Glutamatergic neuron (in vitro differentiated cells): ENCODE results near the gene LRP1B. TPM values are rescaled to one million over a fixed set of nuclear protein-coding genes. Genes with fewer than 3 reads are reported as not detected.

ENCODE experiments used
- DNase-seq: peaks from one replicate; pipeline ENCODE4 v3.0.0; 2022
- H3K27ac Mint-ChIP-seq: one replicate; pipeline ENCODE4 v1.8.0; 2020; ENCODE audit warnings: mild to moderate bottlenecking, mixed read lengths, inconsistent platforms; ENCODE audit not compliant: unreplicated experiment
- H3K27me3 Mint-ChIP-seq: one replicate; pipeline ENCODE4 v1.8.0; 2020; ENCODE audit warnings: mild to moderate bottlenecking, moderate library complexity, mixed read lengths, inconsistent platforms; ENCODE audit not compliant: unreplicated experiment
- H3K36me3 Mint-ChIP-seq: one replicate; pipeline ENCODE4 v1.8.0; 2020; ENCODE audit warnings: mild to moderate bottlenecking, mixed read lengths, inconsistent platforms; ENCODE audit not compliant: unreplicated experiment
- H3K4me1 Mint-ChIP-seq: one replicate; pipeline ENCODE4 v1.8.0; 2020; ENCODE audit warnings: mild to moderate bottlenecking, low read depth, mixed read lengths, inconsistent platforms; ENCODE audit not compliant: unreplicated experiment
- H3K4me3 Mint-ChIP-seq: one replicate; pipeline ENCODE4 v1.8.0; 2020; ENCODE audit warnings: mild to moderate bottlenecking, mixed read lengths, inconsistent platforms; ENCODE audit not compliant: unreplicated experiment
- H3K9me3 Mint-ChIP-seq: one replicate; pipeline ENCODE4 v1.8.0; 2020; ENCODE audit warnings: mild to moderate bottlenecking, moderate library complexity, mixed read lengths, inconsistent platforms; ENCODE audit not compliant: unreplicated experiment
- total RNA-seq: library from RNA; stranded (reverse); fragmentation: NEBNext Ultra II Directional; extraction: Animal tissue kit (Norgen Biotek cat#: 25700); gene quantifications from one replicate; pipeline ENCODE4 v1.2.1, GENCODE V29; 2021; ENCODE audit not compliant: unreplicated experiment
- TF ChIP-seq, protein P1 (sequence below): fragments of 200-600 bp; sonication (generic); IDR thresholded peaks from one replicate; pipeline ENCODE4 v1.5.0; 2021; ENCODE audit not compliant: partially characterized antibody, unreplicated experiment

The LRP1B gene
- total RNA-seq, 1 donor from 2014 or later, result 28.7 TPM

DNA sequence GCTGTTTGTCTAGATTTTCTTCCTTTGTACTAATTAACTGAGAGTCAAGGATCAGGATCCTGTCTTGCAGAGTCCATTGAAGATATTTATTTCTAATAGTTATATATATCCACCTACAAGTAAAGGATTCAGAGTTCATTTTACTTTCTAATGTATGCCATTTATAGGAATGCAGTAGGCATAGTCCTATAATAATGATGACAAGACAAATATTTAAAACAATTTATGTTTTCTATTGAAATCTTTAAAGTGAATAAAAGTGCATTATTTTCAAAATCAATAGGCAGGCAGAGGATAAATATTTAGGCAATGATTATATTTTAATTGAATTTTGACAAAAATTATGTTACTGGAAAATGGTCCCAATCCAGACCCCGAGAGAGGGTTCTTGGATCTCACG lies 1919.9 kb downstream of the LRP1B start:
- TF ChIP-seq, protein P1, sequence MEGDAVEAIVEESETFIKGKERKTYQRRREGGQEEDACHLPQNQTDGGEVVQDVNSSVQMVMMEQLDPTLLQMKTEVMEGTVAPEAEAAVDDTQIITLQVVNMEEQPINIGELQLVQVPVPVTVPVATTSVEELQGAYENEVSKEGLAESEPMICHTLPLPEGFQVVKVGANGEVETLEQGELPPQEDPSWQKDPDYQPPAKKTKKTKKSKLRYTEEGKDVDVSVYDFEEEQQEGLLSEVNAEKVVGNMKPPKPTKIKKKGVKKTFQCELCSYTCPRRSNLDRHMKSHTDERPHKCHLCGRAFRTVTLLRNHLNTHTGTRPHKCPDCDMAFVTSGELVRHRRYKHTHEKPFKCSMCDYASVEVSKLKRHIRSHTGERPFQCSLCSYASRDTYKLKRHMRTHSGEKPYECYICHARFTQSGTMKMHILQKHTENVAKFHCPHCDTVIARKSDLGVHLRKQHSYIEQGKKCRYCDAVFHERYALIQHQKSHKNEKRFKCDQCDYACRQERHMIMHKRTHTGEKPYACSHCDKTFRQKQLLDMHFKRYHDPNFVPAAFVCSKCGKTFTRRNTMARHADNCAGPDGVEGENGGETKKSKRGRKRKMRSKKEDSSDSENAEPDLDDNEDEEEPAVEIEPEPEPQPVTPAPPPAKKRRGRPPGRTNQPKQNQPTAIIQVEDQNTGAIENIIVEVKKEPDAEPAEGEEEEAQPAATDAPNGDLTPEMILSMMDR, result no peak
- DNase-seq, result no peak
- Mint-ChIP-seq H3K27ac (no peak overlapping the region), H3K9me3 (no peaks in the 10 kb centered on the region), H3K4me1 (no peaks in the 10 kb centered on the region), H3K4me3 (no peak overlapping the region), H3K27me3 (no peaks in the 10 kb centered on the region), H3K36me3 (no peaks in the 10 kb centered on the region)

DNA sequence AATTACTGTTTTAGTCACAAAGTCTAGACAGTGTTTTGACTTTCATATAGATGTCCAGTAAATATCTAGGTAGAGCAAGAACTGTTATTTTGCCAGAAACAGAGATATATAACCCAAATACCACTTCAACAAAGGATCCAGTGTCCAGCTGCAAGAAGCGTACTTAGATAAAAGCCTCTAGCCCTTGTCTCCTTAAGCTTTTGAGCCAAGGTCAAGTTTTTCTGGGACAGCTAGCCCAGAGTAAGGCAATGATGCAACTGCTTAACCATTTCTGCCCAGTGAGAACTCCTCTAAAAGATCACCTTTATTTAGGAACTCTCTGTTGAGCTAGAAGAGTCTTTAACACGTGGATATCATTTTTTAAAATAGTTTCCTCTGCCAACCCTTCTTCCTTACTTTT lies 1925.7 kb downstream of the LRP1B start:
- TF ChIP-seq, protein P1, result no peak
- no peaks in the 10 kb centered on the region for H3K9me3 Mint-ChIP-seq
- DNase-seq, result no peak
- no peaks in the 10 kb centered on the region for H3K27me3 Mint-ChIP-seq
- H3K4me3 Mint-ChIP-seq, result no peak overlapping the region
- no peaks in the 10 kb centered on the region for H3K4me1 Mint-ChIP-seq
- H3K27ac Mint-ChIP-seq, result no peak overlapping the region
- no peaks in the 10 kb centered on the region for H3K36me3 Mint-ChIP-seq

DNA sequence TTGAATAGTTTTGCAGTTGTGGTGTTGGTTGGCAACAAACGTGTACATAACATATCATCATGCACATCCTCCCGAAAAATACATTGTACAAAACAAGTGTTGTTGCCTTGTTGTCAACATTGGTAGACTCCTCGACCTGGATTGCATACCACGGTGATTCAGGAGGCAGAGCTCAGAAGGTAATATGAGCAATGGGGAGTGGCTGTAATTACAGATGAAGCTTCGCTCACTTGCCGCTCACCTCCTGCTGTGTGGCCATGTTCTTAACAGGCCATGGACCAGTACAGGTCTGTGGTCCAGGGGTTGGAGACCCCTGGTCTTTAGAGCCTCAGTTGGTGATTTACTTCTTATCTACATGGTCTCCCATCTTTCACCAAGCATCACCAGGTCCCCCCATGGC lies 1927.5 kb downstream of the LRP1B start:
- DNase-seq, result no peak
- Mint-ChIP-seq H3K27ac (no peak overlapping the region), H3K36me3 (no peaks in the 10 kb centered on the region), H3K9me3 (no peaks in the 10 kb centered on the region), H3K4me1 (no peaks in the 10 kb centered on the region), H3K27me3 (no peaks in the 10 kb centered on the region), H3K4me3 (no peak overlapping the region)
- TF ChIP-seq, protein P1, result no peak

DNA sequence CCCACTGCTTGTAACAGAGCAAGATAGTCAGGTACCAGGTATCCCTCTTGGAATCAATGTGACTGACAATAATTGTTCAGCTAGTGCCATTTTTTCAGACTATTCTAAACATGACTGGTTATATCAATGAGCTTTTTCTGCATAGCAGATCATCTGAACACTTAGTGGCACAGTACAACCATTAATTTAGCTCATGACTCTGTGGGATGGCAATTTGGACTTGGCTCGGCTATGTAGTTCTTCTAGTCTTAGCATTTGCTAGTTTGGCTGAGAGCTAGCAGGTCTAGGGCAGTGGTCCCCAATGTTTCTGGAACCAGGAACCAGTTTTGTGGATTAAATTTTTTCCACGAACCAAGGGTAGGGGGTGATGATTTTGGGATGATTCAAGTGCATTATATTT lies 1929.2 kb downstream of the LRP1B start:
- Mint-ChIP-seq H3K36me3 (no peaks in the 10 kb centered on the region), H3K9me3 (no peaks in the 10 kb centered on the region)
- DNase-seq, result no peak

DNA sequence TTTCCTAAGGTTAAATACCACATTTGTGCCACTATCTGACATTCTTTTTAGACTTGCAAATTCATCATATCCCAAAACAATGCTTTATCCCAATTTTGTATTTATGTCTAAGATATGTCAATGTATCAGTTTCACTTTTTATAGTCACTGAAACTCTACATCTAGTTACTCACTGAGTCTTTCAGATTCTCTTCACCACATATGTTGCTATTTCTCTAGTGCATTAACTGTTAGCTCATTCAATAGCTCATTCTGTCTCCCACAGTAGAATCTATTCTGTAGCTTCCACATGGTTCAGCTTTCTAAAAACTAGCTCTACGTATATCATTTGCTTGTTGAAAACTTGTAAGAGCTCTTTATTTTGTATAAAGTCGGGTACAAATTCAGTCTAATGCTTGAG lies 1930.1 kb downstream of the LRP1B start:
- Mint-ChIP-seq H3K4me1 (no peaks in the 10 kb centered on the region), H3K27ac (no peak overlapping the region), H3K36me3 (no peaks in the 10 kb centered on the region), H3K9me3 (no peaks in the 10 kb centered on the region), H3K27me3 (no peaks in the 10 kb centered on the region), H3K4me3 (no peak overlapping the region)
- DNase-seq, result no peak
- TF ChIP-seq, protein P1, result no peak

More for the DNA sequence above, 1929.2 kb downstream of the LRP1B start:
- TF ChIP-seq, protein P1, result no peak
- H3K27ac Mint-ChIP-seq, result no peak overlapping the region
- no peak overlapping the region for H3K4me3 Mint-ChIP-seq
- no peaks in the 10 kb centered on the region for H3K27me3 Mint-ChIP-seq
- H3K4me1 Mint-ChIP-seq, result no peaks in the 10 kb centered on the region
